Choroid plexus epithelial cell (primary cell): ENCODE measurements around the gene LDB2.

ENCODE experiments used
- DNase-seq: peaks from one replicate; pipeline ENCODE4 v3.0.0-alpha.2; 2010; ENCODE audit warnings: low read depth
- H3K4me3 ChIP-seq: 2 replicates; pipeline ENCODE4 v1.5.1; 2011; ENCODE audit warnings: low read depth, mild to moderate bottlenecking, control low read depth, low read length, moderate library complexity
- CTCF ChIP-seq: conservative IDR thresholded peaks from 2 replicates; pipeline ENCODE4 v1.5.1; 2011; ENCODE audit warnings: low read depth, mild to moderate bottlenecking, control low read depth, inconsistent platforms, low read length, moderate library complexity

Gene LDB2

GRCh38 chr4:16884673-16885460 is 13.6 kb downstream of the LDB2 start:
- no peak overlapping the region for H3K4me3 ChIP-seq
- no peak for DNase-seq
- TF ChIP-seq CTCF: no peak

- no peak overlapping the region for H3K4me3 ChIP-seq
- no peak for TF ChIP-seq CTCF
- DNase-seq: no peak
Measured at GRCh38 chr4:16883806-16884205, 14.6 kb downstream of the LDB2 start.

- TF ChIP-seq CTCF: no peak
- no peak for DNase-seq
- no peak overlapping the region for H3K4me3 ChIP-seq
Measured at GRCh38 chr4:16881151-16881884, 17.1 kb downstream of the LDB2 start.

- peak; percentile 94 for DNase-seq
- TF ChIP-seq CTCF: no peak
- no peak overlapping the region for H3K4me3 ChIP-seq
Measured at GRCh38 chr4:16875487-16875886, 23.0 kb downstream of the LDB2 start.

- no peak for DNase-seq
- no peak for TF ChIP-seq CTCF
- H3K4me3 ChIP-seq: no peak overlapping the region
Measured at GRCh38 chr4:16869594-16870245, 28.7 kb downstream of the LDB2 start.

GRCh38 chr4:16868674-16869073 is 29.8 kb downstream of the LDB2 start:
- H3K4me3 ChIP-seq: no peak overlapping the region
- no peak for TF ChIP-seq CTCF

More at GRCh38 chr4:16868674-16869073, 29.8 kb downstream of the LDB2 start:
- DNase-seq: no peak
